Ascending aorta (tissue), 2 donors: ENCODE results near the gene PHTF2. TPM values are rescaled to one million over a fixed set of nuclear protein-coding genes. Genes with fewer than 3 reads are reported as not detected.

Experiments
- DNase-seq, 2 donors: peaks; one replicate each; pipeline ENCODE4 v3.0.0-alpha.2; 2019; ENCODE audit warnings: low spot score in 2 of 2
- H3K27ac ChIP-seq, 2 donors: fragments of 200-600 bp; sonication (generic); one replicate each; pipeline ENCODE4 v1.5.1; 2016 to 2017; ENCODE audit warnings: mild to moderate bottlenecking in 1 of 2
- H3K27me3 ChIP-seq: fragments of 200-600 bp; sonication (generic); one replicate; pipeline ENCODE4 v1.5.1; 2017
- H3K36me3 ChIP-seq, 2 donors: fragments of 200-600 bp; sonication (generic); one replicate each; pipeline ENCODE4 v1.5.1; 2016
- H3K4me1 ChIP-seq, 2 donors: fragments of 200-600 bp; sonication (generic); one replicate each; pipeline ENCODE4 v1.5.1; 2016 to 2017; ENCODE audit warnings: mild to moderate bottlenecking in 1 of 2
- H3K4me3 ChIP-seq, 2 donors: fragments of 200-600 bp; sonication (generic); one replicate each; pipeline ENCODE4 v1.5.1; 2016 to 2017; ENCODE audit warnings: mild to moderate bottlenecking in 1 of 2
- H3K9me3 ChIP-seq, 2 donors: fragments of 200-600 bp; sonication (generic); one replicate each; pipeline ENCODE4 v1.5.1; 2016
- CTCF ChIP-seq, 3 experiments: fragments of 200-600 bp in 2 of 3; fragments of 450-650 bp in 1 of 3; sonication (generic) in 2 of 3; IDR thresholded peaks; one replicate each; pipeline ENCODE4 v1.5.1; 2016 to 2019; ENCODE audit warnings: antibody characterized with exemption in 3 of 3, mild to moderate bottlenecking in 1 of 3, moderate library complexity in 1 of 3
- intact Hi-C: fragments of 100-400 bp; cut with DNase I; formaldehyde crosslinking; loops from one replicate; pipeline ENCODE4 v1.15.1; 2023
- total RNA-seq: library from RNA; depleted of rRNA; stranded (reverse); fragments of >200 nt; gene quantifications from one replicate; pipeline ENCODE4 v1.1.0, GENCODE V29; 2016

The PHTF2 gene
- total RNA-seq, 1 donor from 2014 or later: 10.2 TPM

GRCh38 chr7:77950548-77950947, 152.0 kb downstream of the PHTF2 start:
- no peak for TF ChIP-seq CTCF (IDR thresholded peaks at IDR 0.05)
- H3K9me3 ChIP-seq: no peaks in the 10 kb centered on the region
- no peaks in the 10 kb centered on the region for H3K4me1 ChIP-seq
- intact Hi-C loops: no loop called here
- no peak overlapping the region for H3K27ac ChIP-seq
- H3K27me3 ChIP-seq: no peaks in the 10 kb centered on the region
- no peak overlapping the region for H3K4me3 ChIP-seq
- peaks cover 0 to 3% of the 10 kb centered on the region in 2 donors for H3K36me3 ChIP-seq
- no peak for DNase-seq

GRCh38 chr7:77954773-77955555, 156.4 kb downstream of the PHTF2 start:
- no peak overlapping the region for H3K27ac ChIP-seq
- intact Hi-C loops: no loop called here
- peaks cover 0 to 3% of the 10 kb centered on the region in 2 donors for H3K36me3 ChIP-seq
- no peak for TF ChIP-seq CTCF (IDR thresholded peaks at IDR 0.05)
- DNase-seq: no peak
- no peaks in the 10 kb centered on the region for H3K9me3 ChIP-seq
- H3K4me1 ChIP-seq: no peaks in the 10 kb centered on the region
- H3K4me3 ChIP-seq: no peak overlapping the region
- no peaks in the 10 kb centered on the region for H3K27me3 ChIP-seq

- intact Hi-C loops: no loop called here
- Histone ChIP-seq H3K4me1 (no peaks in the 10 kb centered on the region), H3K27ac (no peak overlapping the region), H3K27me3 (no peaks in the 10 kb centered on the region), H3K4me3 (no peak overlapping the region), H3K9me3 (no peaks in the 10 kb centered on the region), H3K36me3 (peaks cover 0 to 3% of the 10 kb centered on the region in 2 donors)
- no peak for TF ChIP-seq CTCF (IDR thresholded peaks at IDR 0.05)
- no peak for DNase-seq
These were observed 159.9 kb downstream of the PHTF2 start for GRCh38 chr7:77958436-77958835.

GRCh38 chr7:77959080-77959479, 160.5 kb downstream of the PHTF2 start:
- no peak for DNase-seq
- no peaks in the 10 kb centered on the region for H3K27me3 ChIP-seq
- intact Hi-C loops: no loop called here
- no peak overlapping the region for H3K27ac ChIP-seq
- H3K36me3 ChIP-seq: no peaks in the 10 kb centered on the region
- H3K9me3 ChIP-seq: no peaks in the 10 kb centered on the region
- H3K4me1 ChIP-seq: no peaks in the 10 kb centered on the region
- H3K4me3 ChIP-seq: no peak overlapping the region
- no peak for TF ChIP-seq CTCF (IDR thresholded peaks at IDR 0.05)

GRCh38 chr7:77960336-77960735, 161.8 kb downstream of the PHTF2 start:
- no peaks in the 10 kb centered on the region for H3K4me1 ChIP-seq
- H3K27ac ChIP-seq: no peak overlapping the region
- no peaks in the 10 kb centered on the region for H3K9me3 ChIP-seq
- no peak for DNase-seq
- H3K36me3 ChIP-seq: no peaks in the 10 kb centered on the region
- no peaks in the 10 kb centered on the region for H3K27me3 ChIP-seq
- no peak overlapping the region for H3K4me3 ChIP-seq
- no peak for TF ChIP-seq CTCF (IDR thresholded peaks at IDR 0.05)
- intact Hi-C loops: no loop called here
